EH (cell line): ENCODE results near the gene APOL6.
"Not testable (repeated sequence)": the region's sequence is repeated elsewhere in the genome, so short reads cannot be mapped to it uniquely, and the experiment has no call there.

Source experiments
- DNase-seq: peaks from one replicate; pipeline ENCODE4 v3.0.0-alpha.2; 2015; ENCODE audit warnings: low read depth

The APOL6 gene

GRCh38 chr22:35617137-35617755 is 31.0 kb upstream of the APOL6 start, which contains the start of gene MB:
Gene MB (minus strand): TSS chr22:35617329. CDS start chr22:35617257, 72 bp downstream.
- no peak for DNase-seq

GRCh38 chr22:35618427-35619223 is 29.6 kb upstream of the APOL6 start:
- DNase-seq = no peak

GRCh38 chr22:35619336-35620094 is 28.7 kb upstream of the APOL6 start:
- DNase-seq = no peak

GRCh38 chr22:35620624-35621251 is 27.5 kb upstream of the APOL6 start:
- DNase-seq = peak; percentile 51

DNA sequence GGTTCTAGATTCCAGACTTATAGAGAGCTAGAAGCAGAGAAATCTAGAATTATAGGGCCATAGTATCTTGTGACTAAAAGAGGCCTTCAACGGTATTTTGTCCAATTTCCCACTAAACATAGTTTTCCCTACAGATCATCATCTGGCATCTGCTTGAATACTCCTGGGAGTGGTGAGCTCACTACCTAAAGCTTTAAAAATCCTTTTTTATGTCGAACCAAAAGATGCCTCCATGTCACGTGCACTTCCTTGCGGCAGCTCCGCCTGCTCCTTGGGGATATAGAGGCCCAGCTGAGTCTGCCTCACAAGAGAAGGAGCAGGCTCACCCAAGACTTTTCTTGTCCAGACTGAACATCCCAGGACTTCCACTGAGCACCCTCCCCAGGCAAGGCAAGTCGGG is 26.8 kb upstream of the APOL6 start:
- no peak for DNase-seq

GRCh38 chr22:35622191-35622913 is 25.9 kb upstream of the APOL6 start:
- no peak for DNase-seq

DNA sequence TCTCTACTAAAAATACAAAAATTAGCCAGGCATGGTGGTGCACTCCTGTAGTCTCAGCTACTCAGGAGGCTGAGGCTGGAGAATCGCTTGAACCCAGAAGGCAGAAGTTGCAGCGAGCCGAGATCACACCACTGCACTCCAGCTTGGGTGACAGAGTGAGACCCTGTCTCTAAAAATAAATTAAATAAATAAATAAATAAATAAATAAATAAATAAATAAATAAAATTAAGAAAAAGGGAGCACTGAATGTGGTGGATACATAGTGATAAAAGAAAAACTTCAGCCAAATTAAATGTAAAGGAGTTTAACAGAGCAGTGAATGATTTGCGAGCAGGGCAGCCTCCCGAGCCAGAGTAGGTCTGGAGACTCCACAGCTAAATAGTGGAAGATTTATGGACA is 24.4 kb upstream of the APOL6 start:
- not testable (repeated sequence) for DNase-seq

DNA sequence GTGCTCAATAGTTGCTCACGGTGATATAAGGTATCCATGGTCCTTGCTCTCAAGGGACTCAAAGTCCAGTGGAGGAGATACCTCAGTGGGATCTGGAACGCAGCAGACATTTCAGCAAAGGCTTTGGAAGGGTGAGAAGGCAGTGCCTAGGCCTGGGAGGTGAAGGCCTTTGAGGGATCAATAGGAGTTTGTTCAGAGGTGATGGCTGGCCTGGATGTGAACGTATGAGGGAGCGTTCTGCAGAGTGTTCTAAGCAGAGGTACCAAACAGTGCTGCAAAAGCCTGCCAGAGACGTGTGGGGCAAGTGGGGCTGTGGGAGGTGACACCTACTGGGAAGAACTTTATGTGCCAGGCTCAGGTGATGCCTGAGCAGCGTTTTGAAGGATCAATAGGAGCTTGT is 23.7 kb upstream of the APOL6 start:
- no peak for DNase-seq

DNA sequence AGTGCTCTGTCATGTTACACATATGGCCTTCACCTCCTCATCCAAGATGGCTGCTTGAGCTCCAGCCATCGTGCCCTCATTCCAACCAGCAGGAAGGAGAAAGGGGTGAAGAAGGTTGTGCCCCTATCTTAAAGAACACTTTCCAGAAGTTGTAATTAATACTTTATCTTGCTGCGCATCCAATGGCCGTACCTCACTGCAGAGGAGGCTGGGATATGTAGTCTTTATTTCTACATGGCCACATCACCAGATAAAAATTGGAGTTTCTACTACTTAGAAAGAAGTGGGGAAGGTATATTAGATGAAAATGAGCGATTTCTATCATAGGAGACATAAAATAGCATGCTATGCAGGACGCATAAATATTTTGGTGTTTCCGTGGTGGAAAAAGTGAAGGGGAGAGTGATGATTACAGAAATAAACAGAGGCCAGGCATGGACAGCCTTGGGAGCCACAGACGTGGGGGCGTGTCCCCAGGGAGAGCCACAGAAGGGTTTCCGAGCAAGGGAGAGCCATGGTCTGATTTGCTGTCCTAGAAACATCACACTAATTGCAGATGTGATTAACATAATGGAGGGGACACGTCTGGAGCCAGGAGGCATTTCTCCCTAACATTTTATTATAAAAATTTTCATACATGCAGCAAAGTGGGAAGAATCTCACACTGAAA is 22.3 kb upstream of the APOL6 start:
- no peak for DNase-seq

DNA sequence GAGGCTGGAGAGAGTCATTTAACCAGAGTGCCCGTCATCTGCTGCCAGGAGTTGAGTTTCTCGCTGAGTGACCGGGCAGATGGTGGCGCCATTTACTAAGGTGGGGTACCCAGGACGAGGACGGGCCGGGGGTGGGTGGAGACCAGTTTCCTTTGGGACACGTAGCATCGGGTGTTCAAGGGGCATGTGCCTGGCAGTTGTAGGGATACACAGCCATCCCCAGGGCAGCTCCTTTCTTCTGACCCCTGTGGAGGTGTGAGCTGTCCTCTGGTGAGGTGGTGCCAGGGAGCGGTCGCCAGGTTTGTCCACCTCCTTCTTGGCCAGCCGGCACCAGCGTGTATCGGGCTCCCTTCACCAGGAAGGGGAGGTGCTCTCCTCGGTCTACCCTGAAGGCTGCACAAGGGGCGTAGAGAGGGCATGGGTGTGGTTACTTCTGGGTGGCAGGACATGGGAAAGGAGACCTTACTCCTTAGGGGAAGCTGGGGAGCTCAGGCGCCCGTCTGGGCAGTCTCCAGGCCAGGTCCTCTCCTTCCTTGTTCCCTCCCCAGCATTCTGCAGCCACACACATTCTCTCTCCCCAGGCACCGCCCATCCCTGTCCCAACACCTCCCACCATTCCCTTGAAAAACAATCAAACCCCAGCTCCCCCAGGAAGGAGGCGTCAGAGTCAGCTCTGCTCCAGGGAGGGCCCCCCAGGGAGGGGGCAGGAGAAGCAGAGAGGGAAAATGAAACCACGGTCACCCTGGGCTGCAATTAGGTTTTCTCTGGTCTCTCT is 20.8 kb upstream of the APOL6 start:
- peak; percentile 98 for DNase-seq

DNA sequence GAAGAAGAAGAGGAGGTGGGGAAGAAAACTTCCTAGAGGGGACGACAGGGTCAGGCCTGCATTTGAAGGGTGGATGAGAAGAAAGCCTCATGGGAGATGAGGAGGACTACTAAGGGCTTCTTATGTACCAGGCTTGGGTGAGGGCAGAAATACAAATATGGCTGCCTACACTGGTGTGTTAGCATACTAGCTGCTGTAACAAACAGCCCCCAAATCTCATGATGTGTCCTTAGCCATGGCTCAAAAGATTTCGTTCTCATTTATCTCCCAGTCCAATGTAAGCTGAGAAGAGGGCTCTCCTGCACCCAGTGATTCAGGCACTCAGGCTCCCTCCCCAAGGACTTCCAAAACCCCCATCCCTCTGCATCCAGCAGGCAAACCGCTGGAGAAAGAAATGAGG is 19.5 kb upstream of the APOL6 start:
- DNase-seq = no peak

DNA sequence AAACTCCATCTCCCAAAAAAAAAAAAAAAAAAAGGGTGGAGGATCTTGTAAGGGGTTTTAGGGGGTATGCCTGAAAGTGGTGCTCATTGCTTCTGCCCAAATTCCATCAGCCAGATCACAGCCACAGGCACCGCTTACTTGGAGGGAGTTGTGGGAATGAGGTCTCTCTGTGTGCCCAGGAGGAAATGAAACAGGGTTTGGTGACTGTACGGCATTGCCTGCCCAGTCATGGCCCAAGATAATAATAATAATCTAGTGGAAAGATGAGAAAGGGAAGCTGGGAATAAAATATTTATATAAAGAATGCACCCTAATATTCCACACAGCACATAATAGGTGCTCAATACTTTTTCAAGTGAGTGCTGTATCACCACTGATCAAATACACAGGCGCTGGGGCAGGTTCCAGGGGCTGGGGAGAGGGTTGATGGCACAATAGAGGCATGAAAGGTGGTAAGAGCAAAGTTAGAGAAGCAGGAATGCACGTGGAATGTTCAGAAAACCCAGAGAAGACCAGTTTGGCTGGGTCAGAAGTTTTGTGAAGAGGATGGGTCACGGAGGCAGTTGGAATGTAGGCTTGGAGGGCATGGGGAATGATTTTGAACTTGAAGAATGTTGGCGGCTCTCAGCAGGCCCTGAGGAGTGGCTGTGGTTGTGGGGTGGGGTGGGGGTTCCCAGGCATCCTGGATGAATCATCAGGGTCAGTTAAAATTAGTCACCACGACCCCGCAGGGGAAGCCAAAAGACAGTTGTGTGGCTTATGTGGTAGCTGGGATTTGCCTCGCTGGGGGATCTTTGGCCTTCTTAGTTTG is 18.6 kb upstream of the APOL6 start:
- DNase-seq = peak; percentile 100

DNA sequence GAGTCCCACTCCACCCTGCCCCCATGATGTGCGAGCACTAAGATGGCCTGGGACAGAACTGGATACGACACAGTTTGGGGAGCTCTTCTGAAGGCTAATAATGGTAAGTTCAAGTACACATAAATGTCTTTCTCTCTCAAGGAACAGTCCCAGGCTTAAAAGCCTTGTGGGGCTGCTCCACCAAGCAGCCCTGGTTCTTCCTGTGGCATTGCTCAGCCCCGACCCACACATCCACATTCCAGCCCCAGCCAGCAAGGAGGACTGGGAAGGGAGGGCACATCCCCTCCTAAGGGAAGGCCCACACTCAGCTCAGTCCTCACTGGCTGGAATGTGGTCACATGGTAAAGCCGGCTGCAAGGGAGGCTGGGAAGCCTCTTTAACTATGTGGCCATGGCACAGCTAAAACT is 17.9 kb upstream of the APOL6 start:
- peak; percentile 89 for DNase-seq

DNA sequence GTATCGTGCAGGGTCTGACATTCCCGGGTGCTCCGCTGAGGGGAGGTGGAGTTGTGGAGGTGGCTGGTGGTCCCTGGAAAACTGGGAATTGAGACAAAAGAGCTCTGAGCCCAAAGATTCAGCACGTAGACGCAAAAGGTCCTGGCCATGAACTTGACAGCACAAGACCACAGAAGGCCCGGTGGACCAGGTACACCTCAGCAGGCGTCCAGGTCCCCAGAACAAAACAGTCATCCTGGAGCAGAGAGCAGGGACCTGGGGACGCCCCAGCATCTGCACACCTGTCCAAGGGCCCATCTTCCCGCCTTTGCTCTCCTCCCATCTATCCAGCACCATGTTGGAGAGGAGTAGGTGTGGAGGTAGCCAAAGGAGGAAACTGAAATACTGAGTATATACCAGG is 17.4 kb upstream of the APOL6 start:
- no peak for DNase-seq

DNA sequence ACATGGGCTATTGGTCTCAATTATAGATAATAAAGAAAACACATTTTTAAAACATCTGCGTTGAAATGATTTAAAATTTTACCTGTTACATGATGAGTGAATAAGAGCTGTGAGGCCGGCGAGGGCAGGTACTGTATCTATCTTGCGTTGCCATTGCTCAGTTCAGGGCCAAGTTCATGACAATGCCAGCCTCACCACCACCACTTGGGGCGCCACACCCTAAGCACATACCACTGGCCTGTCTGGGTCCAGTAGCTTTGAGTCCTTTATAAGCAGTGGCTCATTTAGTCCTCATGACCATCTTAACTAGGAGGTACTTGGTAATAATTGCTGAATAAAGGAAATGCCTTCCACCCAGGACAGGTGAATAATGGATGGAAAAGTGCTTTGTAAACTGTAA is 16.6 kb upstream of the APOL6 start:
- DNase-seq = peak; percentile 43

- no peak for DNase-seq
Measured at GRCh38 chr22:35632935-35633334, 15.3 kb upstream of the APOL6 start.

DNA sequence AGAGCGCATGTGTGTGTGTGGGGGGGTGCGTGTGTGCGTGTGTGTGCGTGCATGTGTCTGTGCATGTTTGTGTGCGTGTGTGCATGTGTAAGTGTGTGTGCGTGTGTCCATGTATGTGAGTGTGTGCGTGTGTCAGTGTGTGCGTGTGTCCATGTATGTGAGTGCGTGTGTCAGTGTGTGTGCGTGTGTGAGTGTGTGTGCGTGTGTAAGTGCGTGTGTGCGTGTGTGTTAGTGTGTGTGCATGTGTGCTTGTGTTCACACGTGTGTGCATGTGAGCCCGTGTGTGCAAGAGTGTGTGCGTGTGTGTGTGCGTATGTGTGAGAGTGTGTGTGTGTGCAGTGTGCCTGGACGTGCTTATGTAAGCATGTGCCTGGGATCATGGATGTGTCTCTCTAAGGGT is 14.7 kb upstream of the APOL6 start:
- no peak for DNase-seq

DNA sequence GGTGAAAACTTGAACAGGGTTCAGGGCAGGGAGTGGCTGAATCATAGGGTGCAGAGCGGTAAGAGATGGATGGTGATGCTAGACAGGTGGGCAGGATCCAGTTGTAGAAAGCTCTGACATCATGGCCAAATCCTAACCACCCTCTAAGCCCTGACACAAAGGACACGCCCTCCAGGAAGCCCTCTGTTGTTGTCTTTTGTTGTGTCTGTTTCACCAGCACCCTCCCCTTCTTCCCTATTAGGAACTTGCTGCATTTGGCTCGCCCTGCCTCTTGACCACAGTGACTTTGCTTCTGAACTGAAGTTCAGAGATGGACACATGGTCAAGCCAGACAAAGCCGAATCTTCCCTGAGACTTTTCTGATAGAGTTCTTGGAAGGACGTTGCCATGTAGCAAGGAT is 14.2 kb upstream of the APOL6 start:
- DNase-seq = no peak

DNA sequence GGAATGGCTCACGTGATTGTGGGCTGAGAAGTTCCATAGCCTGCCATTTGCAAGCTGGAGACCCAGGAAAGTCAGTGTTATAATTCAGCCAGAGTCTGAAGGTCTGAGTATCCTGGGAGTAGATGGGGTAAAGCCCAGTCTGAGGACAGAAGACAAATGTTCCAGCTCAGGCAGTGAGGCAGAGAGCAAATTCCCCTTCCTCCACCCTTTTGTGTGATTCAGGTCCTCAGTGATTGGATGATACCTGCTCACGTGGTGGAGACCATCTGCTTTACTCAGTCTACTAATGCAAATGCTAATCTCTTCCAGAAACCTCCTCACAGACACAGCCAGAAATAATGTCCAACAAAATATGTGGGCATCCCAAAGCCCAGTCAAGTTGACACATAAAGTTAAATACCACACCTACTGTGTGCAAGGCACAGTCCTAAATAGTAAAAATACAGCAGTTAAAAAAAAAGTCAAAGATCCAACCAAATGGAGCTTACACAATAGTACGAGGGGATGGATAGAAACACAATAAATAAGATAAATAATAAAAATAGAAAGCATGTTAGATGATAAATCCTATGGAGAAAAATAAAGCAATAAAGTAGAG is 13.2 kb upstream of the APOL6 start:
- DNase-seq = peak; percentile 46
